ENCODE measurements around the gene SPACDR. TPM values are rescaled to one million over a fixed set of nuclear protein-coding genes. Genes with fewer than 3 reads are reported as not detected.
A peak's percentile ranks its signal among the peaks of the same experiment; 100 is the strongest.

The SPACDR gene
- total and polyA plus RNA-seq, 9 of the 15 experiments (the other 6 are each of a cell fraction or from before 2014, with no cell fraction given) = 0.07 to 0.55 (median 0.14) TPM; not detected in 1

DNA sequence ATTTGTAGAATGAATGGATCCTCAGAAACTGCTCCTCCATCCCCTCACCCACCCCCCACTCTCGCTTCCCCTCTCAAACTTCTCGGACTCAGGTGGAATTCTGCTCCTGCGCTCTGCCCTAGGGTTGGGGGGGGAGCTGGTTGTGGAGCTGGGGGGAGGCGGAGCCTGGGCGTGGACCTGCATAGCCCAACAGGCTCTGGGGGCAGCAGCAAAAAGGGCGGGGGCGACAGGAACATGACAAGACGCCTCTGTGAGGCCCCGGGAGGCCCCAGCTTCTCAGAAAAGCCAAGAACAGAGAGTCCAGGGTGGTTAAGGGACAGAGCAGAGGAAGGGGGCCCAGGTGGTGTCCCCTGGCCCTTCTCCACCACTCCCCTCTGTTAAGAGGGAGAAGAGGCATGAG, 11.5 kb upstream of the SPACDR start (continued):
- no peak for TF ChIP-seq CEBPB (tag; IDR thresholded peaks at IDR 0.05)
- TF ChIP-seq EGR1 (conservative IDR thresholded peaks at IDR 0.05) = peak; percentile 75
- 0 out of 2 replicates have a peak, but pooled peaks have one; percentile 26 for TF ChIP-seq RB1 (IDR thresholded peaks at IDR 0.05; ENCODE audit: low read depth)
- TF ChIP-seq CREM (IDR thresholded peaks at IDR 0.05; ENCODE audit: low read depth) = no peak
- no peak for TF ChIP-seq CEBPG (CRISPR knock-in tag; IDR thresholded peaks at IDR 0.05)
- TF ChIP-seq CEBPG (tag; conservative IDR thresholded peaks at IDR 0.05 in 1 of 2, IDR thresholded peaks at IDR 0.05 in 1 of 2) = no peak
- TF ChIP-seq, protein P1, sequence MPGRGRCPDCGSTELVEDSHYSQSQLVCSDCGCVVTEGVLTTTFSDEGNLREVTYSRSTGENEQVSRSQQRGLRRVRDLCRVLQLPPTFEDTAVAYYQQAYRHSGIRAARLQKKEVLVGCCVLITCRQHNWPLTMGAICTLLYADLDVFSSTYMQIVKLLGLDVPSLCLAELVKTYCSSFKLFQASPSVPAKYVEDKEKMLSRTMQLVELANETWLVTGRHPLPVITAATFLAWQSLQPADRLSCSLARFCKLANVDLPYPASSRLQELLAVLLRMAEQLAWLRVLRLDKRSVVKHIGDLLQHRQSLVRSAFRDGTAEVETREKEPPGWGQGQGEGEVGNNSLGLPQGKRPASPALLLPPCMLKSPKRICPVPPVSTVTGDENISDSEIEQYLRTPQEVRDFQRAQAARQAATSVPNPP (IDR thresholded peaks at IDR 0.05; ENCODE audit: borderline replicate concordance, insufficient read depth, insufficient read length) = no peak
- TF ChIP-seq MYNN (IDR thresholded peaks at IDR 0.05) = no peak
- TF ChIP-seq MYNN (CRISPR knock-in tag; IDR thresholded peaks at IDR 0.05) = no peak
- TF ChIP-seq RUNX1 (IDR thresholded peaks at IDR 0.05; ENCODE audit: low read depth) = no peak
- 0 out of 2 replicates have a peak, but pooled peaks have one; percentile 41 for TF ChIP-seq GATAD2A (IDR thresholded peaks at IDR 0.05)
- TF ChIP-seq ARID2 (IDR thresholded peaks at IDR 0.05) = no peak
- TF ChIP-seq BRCA1 (IDR thresholded peaks at IDR 0.05) = no peak
- TF ChIP-seq BRCA1 (CRISPR knock-in tag; IDR thresholded peaks at IDR 0.05) = no peak
- TF ChIP-seq TAL1 (IDR thresholded peaks at IDR 0.05) = no peak
- no peak for TF ChIP-seq SRSF3 (IDR thresholded peaks at IDR 0.05; ENCODE audit: insufficient read depth, low read length)
- TF ChIP-seq ADNP (tag; IDR thresholded peaks at IDR 0.05) = no peak
- TF ChIP-seq HMGN3 (IDR thresholded peaks at IDR 0.05; ENCODE audit: borderline replicate concordance, extremely low read depth, insufficient read length, low read depth, low read length) = no peak
- TF ChIP-seq VEZF1 (CRISPR knock-in tag; IDR thresholded peaks at IDR 0.05) = peak; percentile 66; the same call in 1 of the 2 replicates
- peak; percentile 26 for TF ChIP-seq PRDM10 (IDR thresholded peaks at IDR 0.05; ENCODE audit: partially characterized antibody)
- TF ChIP-seq PYGO2 (tag; IDR thresholded peaks at IDR 0.05) = no peak
- TF ChIP-seq NONO (IDR thresholded peaks at IDR 0.05; ENCODE audit: low read depth in 2 of 2, low read length in 1 of 2) = no peak
- no peak for TF ChIP-seq MBD2 (IDR thresholded peaks at IDR 0.05; ENCODE audit: borderline replicate concordance, low read depth)
- TF ChIP-seq NRF1 (conservative IDR thresholded peaks at IDR 0.05 in 1 of 2, IDR thresholded peaks at IDR 0.05 in 1 of 2) = no peak
- TF ChIP-seq ZNF589 (CRISPR knock-in tag; IDR thresholded peaks at IDR 0.05; ENCODE audit: low read depth) = no peak

All from K562 (cell line).